ENCODE measurements around the gene TOB1.

TOB1 gene

DNA sequence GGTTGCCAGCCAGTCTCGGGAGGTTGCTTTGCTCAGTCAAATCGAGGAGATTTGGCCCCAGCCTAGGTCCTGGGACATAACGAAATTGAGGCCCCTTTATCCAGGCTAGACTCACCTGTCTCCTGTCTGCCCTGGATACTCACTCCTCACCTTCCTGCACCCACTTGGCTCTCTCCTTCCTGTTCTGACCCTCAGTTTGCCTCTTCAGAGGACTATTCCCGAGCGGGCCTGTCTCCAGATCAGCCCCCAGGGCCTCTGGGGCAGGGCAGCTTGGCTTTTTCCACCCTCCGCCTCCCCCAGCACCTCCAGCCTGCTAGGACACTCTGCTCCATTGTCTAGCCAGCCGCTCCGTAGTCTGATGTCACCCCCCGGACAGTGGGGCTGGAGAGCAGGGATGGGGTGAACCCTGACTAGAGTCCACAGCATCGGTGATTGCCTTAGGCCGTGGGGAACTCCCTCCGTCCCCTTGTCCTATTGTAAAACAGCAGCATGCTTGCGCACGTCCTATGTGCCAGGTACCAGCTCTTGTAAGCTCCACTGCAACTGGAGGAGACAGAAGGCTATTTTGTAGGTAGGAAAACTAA lies 21.9 kb downstream of the TOB1 start:
- DNase-seq = no peak

DNA sequence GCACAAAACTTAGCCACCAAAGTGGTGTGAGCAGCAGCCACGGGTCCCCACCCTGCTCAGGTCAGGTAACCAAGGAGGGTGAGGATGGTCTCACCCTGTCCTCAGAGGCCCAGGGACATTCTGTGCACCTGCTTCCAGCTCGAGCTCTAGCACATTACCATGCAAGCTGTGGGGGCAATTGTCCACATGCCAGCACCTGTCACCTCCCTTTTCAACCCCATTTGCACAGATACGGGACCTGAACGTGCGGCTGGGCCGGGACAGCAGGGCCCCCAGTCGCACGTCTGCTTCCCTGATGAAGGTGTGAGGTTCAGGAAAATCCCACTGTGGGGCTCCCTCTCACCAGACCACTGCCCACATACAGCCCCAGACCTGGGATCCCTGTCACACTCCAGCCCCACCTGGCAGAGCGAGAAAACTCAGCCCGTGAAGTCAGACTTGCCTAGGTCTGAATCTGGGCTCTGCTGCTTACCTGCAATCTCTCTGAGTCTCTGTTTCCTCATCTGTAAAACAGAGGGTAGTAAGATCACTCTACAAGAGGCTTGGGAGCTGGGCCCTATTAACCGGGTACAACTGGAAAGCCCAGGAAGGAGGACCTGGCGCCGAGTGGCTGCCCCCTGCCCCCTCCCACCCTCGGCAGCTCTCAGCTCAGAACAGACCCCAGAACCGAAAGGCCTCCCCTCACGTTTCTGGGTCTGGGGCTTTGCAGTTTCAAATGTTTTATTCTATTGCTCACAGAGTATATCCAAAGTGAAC lies 22.8 kb downstream of the TOB1 start:
- no peak for DNase-seq

- DNase-seq = no peak
Observed at GRCh38 chr17:50842506-50843149, 23.5 kb downstream of the TOB1 start.

- DNase-seq = peak; percentile 61
Observed at GRCh38 chr17:50841949-50842354, 24.2 kb downstream of the TOB1 start.

DNA sequence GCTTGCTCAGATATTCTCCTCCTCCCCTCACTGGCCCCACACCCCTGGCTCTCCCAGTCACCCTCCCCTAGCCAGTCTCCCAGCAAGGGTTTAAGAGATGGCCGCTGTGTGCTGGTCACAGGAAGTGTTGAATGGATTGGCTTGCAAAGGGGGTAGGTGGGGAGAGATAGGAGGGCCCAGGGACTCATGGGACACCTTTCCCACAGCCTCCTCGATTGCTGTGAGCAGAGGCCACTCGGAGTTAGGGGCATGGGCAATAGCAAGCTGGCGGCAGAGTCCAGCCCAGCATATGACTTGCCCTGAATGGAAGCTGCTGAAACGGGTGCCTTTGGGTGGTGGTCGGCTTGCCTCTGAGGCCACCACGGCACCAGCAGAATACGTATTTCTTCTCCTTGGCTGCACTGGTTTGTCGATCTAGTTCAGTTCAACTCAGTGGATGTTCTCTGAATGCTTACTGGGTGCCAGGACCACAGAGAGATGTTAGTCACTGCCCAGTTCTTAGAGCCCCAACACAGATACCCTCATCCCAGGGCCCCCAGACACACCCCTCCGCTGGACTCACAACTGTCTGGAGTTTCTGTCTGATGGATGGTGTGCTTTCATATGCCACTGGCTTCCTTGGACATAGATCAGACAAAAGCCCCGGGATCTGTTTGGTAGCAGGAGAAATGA lies 24.7 kb downstream of the TOB1 start:
- no peak for DNase-seq

DNA sequence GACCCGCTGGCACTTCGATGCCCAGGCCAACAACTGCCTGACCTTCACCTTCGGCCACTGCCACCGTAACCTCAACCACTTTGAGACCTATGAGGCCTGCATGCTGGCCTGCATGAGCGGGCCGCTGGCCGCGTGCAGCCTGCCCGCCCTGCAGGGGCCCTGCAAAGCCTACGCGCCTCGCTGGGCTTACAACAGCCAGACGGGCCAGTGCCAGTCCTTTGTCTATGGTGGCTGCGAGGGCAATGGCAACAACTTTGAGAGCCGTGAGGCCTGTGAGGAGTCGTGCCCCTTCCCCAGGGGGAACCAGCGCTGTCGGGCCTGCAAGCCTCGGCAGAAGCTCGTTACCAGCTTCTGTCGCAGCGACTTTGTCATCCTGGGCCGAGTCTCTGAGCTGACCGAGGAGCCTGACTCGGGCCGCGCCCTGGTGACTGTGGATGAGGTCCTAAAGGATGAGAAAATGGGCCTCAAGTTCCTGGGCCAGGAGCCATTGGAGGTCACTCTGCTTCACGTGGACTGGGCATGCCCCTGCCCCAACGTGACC lies 25.8 kb downstream of the TOB1 start:
- DNase-seq = no peak

GRCh38 chr17:50839591-50840310 lies 26.4 kb downstream of the TOB1 start:
- no peak for DNase-seq

GRCh38 chr17:50837980-50838954 lies 27.9 kb downstream of the TOB1 start:
- DNase-seq = no peak

GRCh38 chr17:50837286-50837979 lies 28.7 kb downstream of the TOB1 start:
- no peak for DNase-seq

DNA sequence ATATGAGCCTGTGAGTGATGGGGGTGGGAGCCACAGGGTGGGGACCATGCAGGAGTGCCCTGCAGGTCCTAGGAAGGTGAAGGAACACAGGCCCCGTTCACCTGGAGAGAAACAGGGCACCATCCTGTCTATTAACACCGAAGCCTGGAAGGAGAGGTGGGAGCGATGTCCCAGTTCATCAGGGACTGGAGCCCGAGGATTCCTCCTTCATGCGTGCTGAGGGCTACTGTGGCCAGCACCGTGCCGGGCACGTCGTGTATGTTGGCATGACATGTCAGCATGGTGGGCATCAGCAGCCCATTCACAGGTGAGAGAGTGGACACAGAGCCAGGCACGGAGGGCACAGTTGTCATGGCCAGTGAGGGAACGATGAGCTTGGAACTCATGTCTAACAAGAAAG lies 29.3 kb downstream of the TOB1 start:
- DNase-seq = no peak

- no peak for DNase-seq
Observed at GRCh38 chr17:50835301-50836234, 30.6 kb downstream of the TOB1 start, which contains the start of gene WFIKKN2. Gene WFIKKN2 (plus strand): TSS chr17:50835586. CDS start chr17:50835938, 352 bp downstream.

DNA sequence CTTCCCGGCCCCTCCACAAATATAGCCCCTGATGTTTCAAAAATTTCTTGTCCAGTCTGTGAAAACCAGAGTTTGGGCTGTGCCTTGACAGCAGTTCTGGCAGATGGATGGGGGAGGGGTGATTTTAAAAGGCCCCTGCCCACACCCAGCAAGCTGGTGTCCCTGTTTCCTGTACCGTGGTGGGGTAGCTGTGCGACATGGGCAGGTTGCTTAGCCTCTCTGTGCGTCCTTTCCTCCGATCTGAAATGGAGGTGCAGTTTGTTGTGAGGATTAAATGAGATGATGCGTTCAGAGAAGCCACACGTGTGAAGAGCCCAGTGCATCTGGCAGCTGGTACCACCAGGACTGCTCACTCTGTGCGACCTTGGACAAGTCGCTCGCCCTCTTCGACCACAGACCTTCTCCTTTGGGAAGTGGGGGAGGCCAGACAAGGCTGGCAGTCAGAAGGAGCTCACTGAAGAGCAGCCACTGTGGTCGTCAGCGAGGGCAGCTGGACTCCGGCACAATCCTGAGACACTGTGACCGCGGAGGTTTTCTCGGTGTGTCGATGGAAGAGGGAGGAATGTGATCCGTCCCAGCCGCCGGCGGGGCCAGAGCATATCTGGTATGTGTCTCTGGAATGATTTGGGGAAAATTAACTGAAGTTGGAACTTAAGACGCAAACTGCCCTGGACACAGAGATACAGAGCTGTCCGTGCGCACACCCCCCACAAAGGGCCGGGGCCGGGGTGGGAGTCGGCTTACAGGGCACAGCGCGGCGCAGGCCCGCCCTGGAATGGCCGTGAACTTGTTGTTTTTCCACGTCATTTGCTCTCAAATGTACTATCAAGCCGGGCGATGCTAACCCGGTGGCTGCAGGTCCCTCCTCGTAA lies 31.5 kb downstream of the TOB1 start:
- DNase-seq = peak; percentile 13

- DNase-seq = no peak
Observed at GRCh38 chr17:50833510-50834428, 32.4 kb downstream of the TOB1 start.

DNA sequence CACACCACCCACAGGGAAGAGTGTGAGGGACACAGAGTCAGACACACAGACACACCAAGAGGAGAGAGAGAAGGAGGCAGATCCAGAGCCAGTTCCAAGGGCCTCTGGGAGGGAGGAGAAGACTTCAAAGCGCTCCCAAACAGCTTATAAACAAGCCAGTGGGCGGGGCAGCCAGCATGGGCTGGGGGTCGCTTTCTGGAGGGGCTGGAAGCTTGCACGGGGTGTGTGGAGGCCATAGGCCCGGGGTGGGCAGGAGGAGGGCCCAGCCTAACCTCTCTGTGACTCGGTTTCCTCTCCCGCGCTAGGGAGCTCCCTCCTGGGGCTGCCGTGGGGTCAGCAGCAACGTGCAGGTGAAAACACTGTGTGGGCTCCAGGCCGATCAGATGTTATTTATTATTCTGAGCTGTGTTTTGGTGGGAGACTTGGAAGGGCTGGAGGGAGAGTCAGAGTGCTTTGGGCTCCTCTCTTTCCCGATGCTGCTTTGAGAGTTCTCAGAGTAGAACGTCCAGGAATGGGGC lies 33.2 kb downstream of the TOB1 start:
- no peak for DNase-seq

DNA sequence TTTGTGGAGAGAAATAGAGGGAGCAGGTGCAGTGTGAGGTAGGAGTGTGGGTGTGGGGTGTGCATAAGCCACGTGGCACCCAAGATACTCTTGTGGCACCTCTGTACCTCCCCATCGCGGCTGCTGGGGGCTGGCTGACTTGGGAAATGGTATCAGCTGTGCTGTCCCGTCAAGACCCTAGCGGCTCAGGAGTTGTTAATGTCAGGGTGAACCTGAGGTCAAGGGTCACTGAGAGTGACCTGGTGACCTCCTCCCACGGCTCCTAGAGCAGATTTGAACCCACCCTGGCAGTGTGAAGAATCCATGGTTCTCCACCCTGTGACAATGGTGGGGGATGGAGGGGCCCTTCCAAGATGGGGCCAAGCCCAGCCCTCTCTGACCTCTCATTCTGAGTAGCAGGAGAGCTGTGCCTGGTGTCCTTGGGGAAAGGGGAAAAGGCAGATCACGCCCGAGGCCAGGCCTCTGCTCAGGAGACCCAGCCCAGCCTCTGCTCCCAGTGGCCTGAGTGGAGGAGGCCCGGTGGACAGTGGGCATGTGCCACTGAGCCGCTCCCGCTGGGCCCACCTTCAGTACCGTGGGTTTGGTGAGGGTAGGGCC lies 33.8 kb downstream of the TOB1 start:
- no peak for DNase-seq

DNA sequence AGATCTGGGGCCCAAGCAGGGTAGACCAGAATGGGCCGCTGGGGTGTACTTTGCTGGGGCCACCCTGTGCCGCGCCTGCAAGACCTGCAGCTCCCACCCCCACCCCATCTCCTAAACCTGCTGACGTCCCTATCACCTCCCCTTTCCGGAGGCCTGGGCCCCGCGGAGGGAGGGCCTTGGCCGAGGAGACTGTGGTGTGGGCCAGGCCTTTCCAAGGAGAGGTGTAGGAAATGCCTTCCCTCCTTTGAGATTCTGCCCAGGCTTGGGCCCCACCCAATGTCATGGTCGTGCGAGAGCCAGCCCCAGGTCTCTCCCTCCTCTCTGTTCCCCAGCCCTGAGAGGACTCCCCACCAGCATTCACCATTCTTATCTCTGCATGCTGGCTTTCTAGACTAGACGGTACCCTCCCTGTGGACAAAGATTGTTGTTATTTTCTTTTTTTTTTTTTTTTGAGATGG lies 34.7 kb downstream of the TOB1 start:
- no peak for DNase-seq

GRCh38 chr17:50830994-50831393 lies 35.2 kb downstream of the TOB1 start:
- no peak for DNase-seq

Data from kidney glomerular epithelial cell (primary cell).